Measurements from ENCODE around the gene NUP85.

NUP85 gene

DNA sequence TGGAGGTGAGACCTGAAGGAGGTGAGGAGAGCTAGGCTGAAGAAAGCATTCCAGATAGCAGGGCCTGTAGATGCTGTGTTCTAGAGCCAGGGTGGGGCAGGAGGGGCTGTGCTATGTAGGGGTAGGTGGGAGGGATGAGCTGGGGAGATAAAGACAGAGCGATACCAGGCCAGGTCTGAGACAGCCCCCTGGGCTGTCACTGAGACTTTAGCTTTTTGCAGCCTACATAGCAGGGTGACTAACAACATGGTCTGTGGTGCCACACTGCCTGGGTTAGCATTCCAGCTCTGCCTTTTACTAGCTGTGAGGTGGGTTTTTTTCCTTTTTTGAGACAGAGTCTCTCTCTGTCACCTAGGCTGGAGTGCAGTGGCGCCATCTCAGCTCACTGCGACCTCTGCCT lies 14.3 kb downstream of the NUP85 start:
- in situ Hi-C loops (cut with MboI; ENCODE audit: low pct_unique_long_range_greater_than_20kb, low sequenced_read_pairs, unreplicated experiment), result no loop called here
- no peak for DNase-seq (ENCODE audit: low spot score)
- TF ChIP-seq, protein P1, sequence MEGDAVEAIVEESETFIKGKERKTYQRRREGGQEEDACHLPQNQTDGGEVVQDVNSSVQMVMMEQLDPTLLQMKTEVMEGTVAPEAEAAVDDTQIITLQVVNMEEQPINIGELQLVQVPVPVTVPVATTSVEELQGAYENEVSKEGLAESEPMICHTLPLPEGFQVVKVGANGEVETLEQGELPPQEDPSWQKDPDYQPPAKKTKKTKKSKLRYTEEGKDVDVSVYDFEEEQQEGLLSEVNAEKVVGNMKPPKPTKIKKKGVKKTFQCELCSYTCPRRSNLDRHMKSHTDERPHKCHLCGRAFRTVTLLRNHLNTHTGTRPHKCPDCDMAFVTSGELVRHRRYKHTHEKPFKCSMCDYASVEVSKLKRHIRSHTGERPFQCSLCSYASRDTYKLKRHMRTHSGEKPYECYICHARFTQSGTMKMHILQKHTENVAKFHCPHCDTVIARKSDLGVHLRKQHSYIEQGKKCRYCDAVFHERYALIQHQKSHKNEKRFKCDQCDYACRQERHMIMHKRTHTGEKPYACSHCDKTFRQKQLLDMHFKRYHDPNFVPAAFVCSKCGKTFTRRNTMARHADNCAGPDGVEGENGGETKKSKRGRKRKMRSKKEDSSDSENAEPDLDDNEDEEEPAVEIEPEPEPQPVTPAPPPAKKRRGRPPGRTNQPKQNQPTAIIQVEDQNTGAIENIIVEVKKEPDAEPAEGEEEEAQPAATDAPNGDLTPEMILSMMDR (IDR thresholded peaks at IDR 0.05; ENCODE audit: extremely low read depth, insufficient read depth, missing control alignments), result no peak

DNA sequence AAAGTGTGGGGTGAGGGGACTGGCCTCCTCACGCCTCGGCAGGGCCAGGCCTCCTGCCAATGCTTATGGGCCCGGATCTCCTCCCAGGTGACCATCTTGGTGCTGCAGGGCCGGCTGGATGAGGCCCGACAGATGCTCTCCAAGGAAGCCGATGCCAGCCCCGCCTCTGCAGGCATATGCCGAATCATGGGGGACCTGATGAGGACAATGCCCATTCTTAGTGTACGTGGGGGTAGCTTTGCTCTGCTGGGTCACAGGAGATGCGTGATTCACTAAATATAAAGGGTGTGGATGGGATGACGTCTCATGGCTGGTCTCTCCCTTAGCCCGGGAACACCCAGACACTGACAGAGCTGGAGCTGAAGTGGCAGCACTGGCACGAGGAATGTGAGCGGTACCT lies 19.5 kb downstream of the NUP85 start:
- no peak for DNase-seq (ENCODE audit: low spot score)
- in situ Hi-C loops (cut with MboI; ENCODE audit: low pct_unique_long_range_greater_than_20kb, low sequenced_read_pairs, unreplicated experiment), result no loop called here
- TF ChIP-seq, protein P1 (IDR thresholded peaks at IDR 0.05; ENCODE audit: extremely low read depth, insufficient read depth, missing control alignments), result no peak

DNA sequence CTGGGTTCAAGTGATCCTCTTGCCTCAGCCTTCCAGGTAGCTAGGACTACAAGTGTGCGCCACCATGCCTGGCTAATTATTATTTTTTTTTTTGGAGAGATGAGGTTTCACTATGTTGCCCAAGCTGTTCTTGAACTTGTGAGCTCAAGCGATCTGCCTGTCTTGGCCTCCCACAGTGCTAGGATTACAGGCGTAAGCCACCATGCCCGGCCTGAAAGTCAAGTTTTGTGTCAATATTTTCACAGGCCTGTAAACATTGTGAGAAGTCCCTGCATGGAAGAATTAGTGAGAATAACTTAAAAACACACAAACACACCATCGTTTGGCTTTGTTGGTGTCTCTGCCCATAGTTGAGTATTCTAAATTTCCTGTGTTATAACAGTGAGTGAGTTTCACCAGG lies 22.2 kb downstream of the NUP85 start:
- TF ChIP-seq, protein P1 (IDR thresholded peaks at IDR 0.05; ENCODE audit: extremely low read depth, insufficient read depth, missing control alignments), result no peak
- no peak for DNase-seq (ENCODE audit: low spot score)
- in situ Hi-C loops (cut with MboI; ENCODE audit: low pct_unique_long_range_greater_than_20kb, low sequenced_read_pairs, unreplicated experiment), result no loop called here

DNA sequence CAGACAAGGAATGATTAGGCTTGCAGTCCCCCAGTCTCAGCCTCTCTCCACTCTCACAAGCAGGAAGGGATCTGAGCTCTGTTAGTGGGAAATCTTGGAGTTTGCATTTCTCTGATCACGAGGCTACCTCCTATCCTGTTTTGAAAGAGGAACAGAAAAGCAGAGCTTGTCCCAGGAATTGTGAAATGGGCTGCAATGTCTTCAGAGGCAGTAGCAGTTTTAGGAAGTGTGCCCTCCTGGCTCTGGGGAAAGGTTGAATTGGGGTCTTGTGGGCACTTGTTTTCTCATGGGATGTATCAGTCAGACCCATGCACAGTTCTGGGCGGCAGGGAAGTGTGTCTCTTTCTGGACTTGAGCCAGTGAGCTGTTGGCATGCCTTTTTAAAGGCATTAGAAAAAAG lies 22.8 kb downstream of the NUP85 start:
- DNase-seq (ENCODE audit: low spot score), result no peak
- TF ChIP-seq, protein P1 (IDR thresholded peaks at IDR 0.05; ENCODE audit: extremely low read depth, insufficient read depth, missing control alignments), result no peak

DNA sequence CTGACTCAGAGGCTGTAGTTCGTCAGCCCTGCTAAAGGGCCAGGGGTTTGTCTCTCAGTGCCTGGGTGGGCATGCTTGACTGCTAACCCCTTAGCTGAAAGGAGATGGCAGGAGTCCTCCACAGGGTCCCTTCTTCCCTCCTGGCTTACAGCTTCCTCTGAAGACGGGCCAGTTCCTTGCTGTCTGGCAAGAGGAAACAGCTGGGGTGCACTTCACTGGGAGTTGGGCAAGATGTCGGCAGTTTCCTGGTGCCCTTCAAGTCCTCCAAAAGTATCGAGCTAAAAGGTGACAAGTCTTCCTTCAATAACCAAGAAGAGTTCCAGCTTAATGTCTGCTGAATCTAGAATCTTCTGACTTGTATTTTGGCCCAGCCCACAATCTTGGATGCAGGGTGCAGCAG lies 23.4 kb downstream of the NUP85 start:
- in situ Hi-C loops (cut with MboI; ENCODE audit: low pct_unique_long_range_greater_than_20kb, low sequenced_read_pairs, unreplicated experiment), result no loop called here
- DNase-seq (ENCODE audit: low spot score), result no peak
- TF ChIP-seq, protein P1 (IDR thresholded peaks at IDR 0.05; ENCODE audit: extremely low read depth, insufficient read depth, missing control alignments), result no peak

More for the DNA sequence above, 22.8 kb downstream of the NUP85 start:
- in situ Hi-C loops (cut with MboI; ENCODE audit: low pct_unique_long_range_greater_than_20kb, low sequenced_read_pairs, unreplicated experiment), result no loop called here

DNA sequence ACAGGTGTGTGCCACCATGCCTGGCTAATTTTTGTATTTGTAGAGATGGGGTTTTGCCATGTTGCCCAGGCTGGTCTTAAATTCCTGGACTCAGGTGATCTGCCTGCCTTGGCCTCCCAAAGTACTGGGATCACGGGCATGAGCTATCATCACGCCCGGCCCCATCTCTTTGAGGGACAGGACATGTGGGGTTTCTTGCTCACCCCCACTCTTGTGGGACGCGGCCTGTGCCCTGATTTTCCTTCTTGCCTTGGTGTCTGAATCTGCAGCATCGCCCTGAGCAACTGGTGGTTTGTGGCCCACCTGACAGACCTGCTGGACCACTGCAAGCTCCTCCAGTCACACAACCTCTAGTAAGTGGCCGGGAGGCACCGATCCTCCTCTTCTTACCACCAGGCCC lies 25.6 kb downstream of the NUP85 start:
- in situ Hi-C loops (cut with MboI; ENCODE audit: low pct_unique_long_range_greater_than_20kb, low sequenced_read_pairs, unreplicated experiment), result no loop called here
- TF ChIP-seq, protein P1 (IDR thresholded peaks at IDR 0.05; ENCODE audit: extremely low read depth, insufficient read depth, missing control alignments), result no peak
- DNase-seq (ENCODE audit: low spot score), result no peak
